GM23338 (cell line): ENCODE results near the gene B3GNT9. TPM values are rescaled to one million over a fixed set of nuclear protein-coding genes. Genes with fewer than 3 reads are reported as not detected.

Experiments used
- ATAC-seq: fragments of 200-7000 bp; cut with Tn5 transposase; 3 replicates; pipeline ENCODE4 v1.9.1; 2020
- DNase-seq: peaks from one replicate; pipeline ENCODE4 v3.0.0-alpha.2; 2015; ENCODE audit warnings: low spot score
- H2AFZ ChIP-seq: fragments of 200-600 bp; sonication (generic); 2 replicates; pipeline ENCODE4 v1.8.0; 2016; ENCODE audit warnings: antibody characterized with exemption, mild to moderate bottlenecking, moderate library complexity
- H3F3A ChIP-seq: fragments of 200-600 bp; sonication (generic); replicated peaks from 2 replicates; pipeline ENCODE4 v1.8.0; 2017; ENCODE audit warnings: antibody characterized with exemption, mixed run types, low read depth
- H3K27ac ChIP-seq: fragments of 200-600 bp; sonication (generic); 2 replicates; pipeline ENCODE4 v1.6.1; 2016; ENCODE audit warnings: low read depth
- H3K27me3 ChIP-seq: fragments of 200-600 bp; sonication (generic); 2 replicates; pipeline ENCODE4 v1.8.0; 2016; ENCODE audit warnings: mild to moderate bottlenecking, mixed run types, moderate library complexity; ENCODE audit not compliant: insufficient read depth
- H3K36me3 ChIP-seq: fragments of 200-600 bp; sonication (generic); 2 replicates; pipeline ENCODE4 v1.8.0; 2016; ENCODE audit warnings: mild to moderate bottlenecking; ENCODE audit not compliant: insufficient read depth
- H3K4me1 ChIP-seq: fragments of 200-600 bp; sonication (generic); 2 replicates; pipeline ENCODE4 v1.8.0; 2016; ENCODE audit warnings: mild to moderate bottlenecking, moderate library complexity; ENCODE audit not compliant: insufficient read depth
- H3K4me2 ChIP-seq: fragments of 200-600 bp; sonication (generic); 2 replicates; pipeline ENCODE4 v1.7.1; 2017; ENCODE audit warnings: mixed run types
- H3K4me3 ChIP-seq: fragments of 200-600 bp; sonication (generic); 2 replicates; pipeline ENCODE4 v1.6.1; 2016; ENCODE audit warnings: mixed run types
- H3K79me2 ChIP-seq: fragments of 200-600 bp; sonication (generic); replicated peaks from 2 replicates; pipeline ENCODE4 v1.8.0; 2017; ENCODE audit warnings: mild to moderate bottlenecking; ENCODE audit not compliant: insufficient read depth
- H3K9me2 ChIP-seq: fragments of 200-600 bp; sonication (generic); 2 replicates; pipeline ENCODE4 v1.8.0; 2017; ENCODE audit not compliant: insufficient read depth
- H4K20me1 ChIP-seq: fragments of 200-600 bp; sonication (generic); replicated peaks from 2 replicates; pipeline ENCODE4 v1.8.0; 2017; ENCODE audit warnings: mild to moderate bottlenecking; ENCODE audit not compliant: insufficient read depth
- H3K27ac Mint-ChIP-seq: 2 replicates; pipeline ENCODE4 v1.8.0; 2020; ENCODE audit warnings: inconsistent platforms, mild to moderate bottlenecking, moderate library complexity, mixed read lengths
- H3K27me3 Mint-ChIP-seq: 3 replicates; pipeline ENCODE4 v1.8.0; 2022; ENCODE audit warnings: low read depth, mild to moderate bottlenecking, moderate library complexity, mixed read lengths, inconsistent platforms; ENCODE audit not compliant: insufficient read depth, poor library complexity
- H3K36me3 Mint-ChIP-seq: 3 replicates; pipeline ENCODE4 v1.8.0; 2021; ENCODE audit warnings: low read depth, mild to moderate bottlenecking, inconsistent platforms, moderate library complexity, mixed read lengths
- H3K4me1 Mint-ChIP-seq: 3 replicates; pipeline ENCODE4 v1.8.0; 2020; ENCODE audit warnings: mild to moderate bottlenecking, inconsistent platforms, mixed read lengths
- H3K4me3 Mint-ChIP-seq: 3 replicates; pipeline ENCODE4 v1.8.0; 2021; ENCODE audit warnings: moderate library complexity, mild to moderate bottlenecking, inconsistent platforms, mixed read lengths
- H3K9me3 Mint-ChIP-seq: 3 replicates; pipeline ENCODE4 v1.8.0; 2020; ENCODE audit warnings: moderate library complexity, mild to moderate bottlenecking, inconsistent platforms, mixed read lengths
- CREB1 ChIP-seq: fragments of 250-450 bp; sonication (Bioruptor Pico); IDR thresholded peaks from 2 replicates; pipeline ENCODE4 v1.5.0; 2020; ENCODE audit warnings: low read depth, mild to moderate bottlenecking, moderate library complexity
- ETS1 ChIP-seq: IDR thresholded peaks from 2 replicates; pipeline ENCODE4 v1.6.1; 2016; ENCODE audit warnings: antibody characterized with exemption
- EZH2 ChIP-seq: fragments of 200-600 bp; sonication (generic); IDR thresholded peaks from one replicate; pipeline ENCODE4 v1.8.0; 2017; ENCODE audit warnings: antibody characterized with exemption, mild to moderate bottlenecking, low read depth; ENCODE audit not compliant: unreplicated experiment
- JUNB ChIP-seq: IDR thresholded peaks from one replicate; pipeline ENCODE4 v1.6.1; 2016; ENCODE audit warnings: antibody characterized with exemption; ENCODE audit not compliant: unreplicated experiment
- NANOG ChIP-seq: IDR thresholded peaks from 2 replicates; pipeline ENCODE4 v1.6.1; 2016; ENCODE audit warnings: antibody characterized with exemption, borderline replicate concordance
- POLR2AphosphoS5 ChIP-seq: IDR thresholded peaks from 2 replicates; pipeline ENCODE4 v1.6.1; 2016; ENCODE audit warnings: antibody characterized with exemption, low read depth
- STAT1 ChIP-seq: IDR thresholded peaks from one replicate; pipeline ENCODE4 v1.6.1; 2016; ENCODE audit warnings: antibody characterized with exemption; ENCODE audit not compliant: unreplicated experiment
- polyA plus RNA-seq: library from polyadenylated mRNA; unstranded; fragments of >200 nt; fragmentation: Nextera tagmentation; extraction: Ambion mirVana; gene quantifications from 2 replicates; pipeline ENCODE4 v1.2.1, GENCODE V29; 2016
- total RNA-seq: library from RNA; depleted of rRNA; stranded (reverse); fragments of >200 nt; shearing (Covaris generic); gene quantifications from 2 replicates; pipeline ENCODE4 v1.2.3, GENCODE V29; 2014
- TF ChIP-seq, protein P1 (sequence below): IDR thresholded peaks from one replicate; pipeline ENCODE4 v1.6.1; 2018; ENCODE audit warnings: antibody characterized with exemption; ENCODE audit not compliant: unreplicated experiment
- TF ChIP-seq, protein P2 (sequence below): fragments of 250-450 bp; sonication (Bioruptor Pico); IDR thresholded peaks from 2 replicates; pipeline ENCODE4 v1.5.0; 2020; ENCODE audit warnings: mild to moderate bottlenecking, moderate library complexity
- TF ChIP-seq, protein P3 (sequence below), 2 experiments: fragments of 200-600 bp in 1 of 2; sonication (generic) in 1 of 2; conservative IDR thresholded peaks; 2 replicates each; pipeline versions ENCODE4 v1.5.1 to v1.6.1; 2016 to 2017; ENCODE audit warnings: antibody characterized with exemption in 2 of 2, low read depth in 2 of 2, mild to moderate bottlenecking in 2 of 2, moderate library complexity in 1 of 2

B3GNT9 gene
- total and polyA plus RNA-seq, 2 experiments from 2014 or later: 0.99 to 7.0 TPM

DNA sequence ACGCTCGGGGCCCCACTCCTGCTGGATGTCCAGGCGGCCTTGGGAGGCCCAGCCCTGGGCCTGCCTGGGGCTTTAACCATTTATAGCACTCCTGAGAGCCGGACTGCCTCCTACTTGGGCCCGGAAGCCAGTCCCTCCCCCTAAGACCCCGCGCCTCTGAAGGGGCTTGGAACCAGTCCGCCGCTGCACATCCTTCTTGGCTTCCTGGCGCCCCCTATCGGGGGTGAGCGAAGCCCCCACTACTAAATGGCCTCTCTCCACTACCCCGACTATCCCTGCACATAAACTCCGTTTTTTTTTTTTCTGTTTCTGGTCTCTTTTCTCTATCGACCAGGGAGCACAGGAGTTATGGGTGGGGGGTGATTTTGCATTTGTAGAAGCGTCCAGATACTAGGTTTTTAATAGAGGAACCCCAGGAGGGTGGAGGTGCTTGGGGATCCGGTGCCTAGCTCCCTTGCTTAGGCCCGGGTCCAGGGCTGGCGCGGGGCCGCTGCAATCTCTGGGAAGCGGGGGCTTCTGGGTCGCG is 18.9 kb upstream of the B3GNT9 start:
- no peaks in the 10 kb centered on the region; the same call in 2 of the 3 replicates for H3K9me3 Mint-ChIP-seq
- DNase-seq (peak; percentile 94), ATAC-seq (peak; percentile 53)
- Histone ChIP-seq H3K27ac (no peak overlapping the region), H3K4me3 (peak overlapping the region; percentile 69), H3K79me2 (no peaks in the 10 kb centered on the region), H3F3A (0 out of 2 replicates have a peak, but pooled peaks cover 16% of the 10 kb centered on the region), H3K36me3 (no peaks in the 10 kb centered on the region), H3K27me3 (peaks cover 97% of the 10 kb centered on the region), H3K9me2 (no peaks in the 10 kb centered on the region), H3K4me2 (peak overlapping the region; percentile 97), H3K4me1 (peaks cover 28% of the 10 kb centered on the region), H2AFZ (peak overlapping the region; percentile 78; the same call in 1 of the 2 replicates), H4K20me1 (peaks cover 6% of the 10 kb centered on the region)
- peaks cover 94% of the 10 kb centered on the region for H3K27me3 Mint-ChIP-seq
- H3K4me3 Mint-ChIP-seq: peak overlapping the region; percentile 79
- no peak overlapping the region for H3K27ac Mint-ChIP-seq
- H3K36me3 Mint-ChIP-seq: no peaks in the 10 kb centered on the region; the same call in 2 of the 3 replicates
- TF ChIP-seq EZH2 (peak; percentile 72), STAT1 (no peak), ETS1 (no peak), POLR2AphosphoS5 (no peak), CREB1 (no peak), NANOG (no peak), JUNB (no peak)
- TF ChIP-seq, protein P1, sequence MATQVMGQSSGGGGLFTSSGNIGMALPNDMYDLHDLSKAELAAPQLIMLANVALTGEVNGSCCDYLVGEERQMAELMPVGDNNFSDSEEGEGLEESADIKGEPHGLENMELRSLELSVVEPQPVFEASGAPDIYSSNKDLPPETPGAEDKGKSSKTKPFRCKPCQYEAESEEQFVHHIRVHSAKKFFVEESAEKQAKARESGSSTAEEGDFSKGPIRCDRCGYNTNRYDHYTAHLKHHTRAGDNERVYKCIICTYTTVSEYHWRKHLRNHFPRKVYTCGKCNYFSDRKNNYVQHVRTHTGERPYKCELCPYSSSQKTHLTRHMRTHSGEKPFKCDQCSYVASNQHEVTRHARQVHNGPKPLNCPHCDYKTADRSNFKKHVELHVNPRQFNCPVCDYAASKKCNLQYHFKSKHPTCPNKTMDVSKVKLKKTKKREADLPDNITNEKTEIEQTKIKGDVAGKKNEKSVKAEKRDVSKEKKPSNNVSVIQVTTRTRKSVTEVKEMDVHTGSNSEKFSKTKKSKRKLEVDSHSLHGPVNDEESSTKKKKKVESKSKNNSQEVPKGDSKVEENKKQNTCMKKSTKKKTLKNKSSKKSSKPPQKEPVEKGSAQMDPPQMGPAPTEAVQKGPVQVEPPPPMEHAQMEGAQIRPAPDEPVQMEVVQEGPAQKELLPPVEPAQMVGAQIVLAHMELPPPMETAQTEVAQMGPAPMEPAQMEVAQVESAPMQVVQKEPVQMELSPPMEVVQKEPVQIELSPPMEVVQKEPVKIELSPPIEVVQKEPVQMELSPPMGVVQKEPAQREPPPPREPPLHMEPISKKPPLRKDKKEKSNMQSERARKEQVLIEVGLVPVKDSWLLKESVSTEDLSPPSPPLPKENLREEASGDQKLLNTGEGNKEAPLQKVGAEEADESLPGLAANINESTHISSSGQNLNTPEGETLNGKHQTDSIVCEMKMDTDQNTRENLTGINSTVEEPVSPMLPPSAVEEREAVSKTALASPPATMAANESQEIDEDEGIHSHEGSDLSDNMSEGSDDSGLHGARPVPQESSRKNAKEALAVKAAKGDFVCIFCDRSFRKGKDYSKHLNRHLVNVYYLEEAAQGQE: no peak
- TF ChIP-seq, protein P2, sequence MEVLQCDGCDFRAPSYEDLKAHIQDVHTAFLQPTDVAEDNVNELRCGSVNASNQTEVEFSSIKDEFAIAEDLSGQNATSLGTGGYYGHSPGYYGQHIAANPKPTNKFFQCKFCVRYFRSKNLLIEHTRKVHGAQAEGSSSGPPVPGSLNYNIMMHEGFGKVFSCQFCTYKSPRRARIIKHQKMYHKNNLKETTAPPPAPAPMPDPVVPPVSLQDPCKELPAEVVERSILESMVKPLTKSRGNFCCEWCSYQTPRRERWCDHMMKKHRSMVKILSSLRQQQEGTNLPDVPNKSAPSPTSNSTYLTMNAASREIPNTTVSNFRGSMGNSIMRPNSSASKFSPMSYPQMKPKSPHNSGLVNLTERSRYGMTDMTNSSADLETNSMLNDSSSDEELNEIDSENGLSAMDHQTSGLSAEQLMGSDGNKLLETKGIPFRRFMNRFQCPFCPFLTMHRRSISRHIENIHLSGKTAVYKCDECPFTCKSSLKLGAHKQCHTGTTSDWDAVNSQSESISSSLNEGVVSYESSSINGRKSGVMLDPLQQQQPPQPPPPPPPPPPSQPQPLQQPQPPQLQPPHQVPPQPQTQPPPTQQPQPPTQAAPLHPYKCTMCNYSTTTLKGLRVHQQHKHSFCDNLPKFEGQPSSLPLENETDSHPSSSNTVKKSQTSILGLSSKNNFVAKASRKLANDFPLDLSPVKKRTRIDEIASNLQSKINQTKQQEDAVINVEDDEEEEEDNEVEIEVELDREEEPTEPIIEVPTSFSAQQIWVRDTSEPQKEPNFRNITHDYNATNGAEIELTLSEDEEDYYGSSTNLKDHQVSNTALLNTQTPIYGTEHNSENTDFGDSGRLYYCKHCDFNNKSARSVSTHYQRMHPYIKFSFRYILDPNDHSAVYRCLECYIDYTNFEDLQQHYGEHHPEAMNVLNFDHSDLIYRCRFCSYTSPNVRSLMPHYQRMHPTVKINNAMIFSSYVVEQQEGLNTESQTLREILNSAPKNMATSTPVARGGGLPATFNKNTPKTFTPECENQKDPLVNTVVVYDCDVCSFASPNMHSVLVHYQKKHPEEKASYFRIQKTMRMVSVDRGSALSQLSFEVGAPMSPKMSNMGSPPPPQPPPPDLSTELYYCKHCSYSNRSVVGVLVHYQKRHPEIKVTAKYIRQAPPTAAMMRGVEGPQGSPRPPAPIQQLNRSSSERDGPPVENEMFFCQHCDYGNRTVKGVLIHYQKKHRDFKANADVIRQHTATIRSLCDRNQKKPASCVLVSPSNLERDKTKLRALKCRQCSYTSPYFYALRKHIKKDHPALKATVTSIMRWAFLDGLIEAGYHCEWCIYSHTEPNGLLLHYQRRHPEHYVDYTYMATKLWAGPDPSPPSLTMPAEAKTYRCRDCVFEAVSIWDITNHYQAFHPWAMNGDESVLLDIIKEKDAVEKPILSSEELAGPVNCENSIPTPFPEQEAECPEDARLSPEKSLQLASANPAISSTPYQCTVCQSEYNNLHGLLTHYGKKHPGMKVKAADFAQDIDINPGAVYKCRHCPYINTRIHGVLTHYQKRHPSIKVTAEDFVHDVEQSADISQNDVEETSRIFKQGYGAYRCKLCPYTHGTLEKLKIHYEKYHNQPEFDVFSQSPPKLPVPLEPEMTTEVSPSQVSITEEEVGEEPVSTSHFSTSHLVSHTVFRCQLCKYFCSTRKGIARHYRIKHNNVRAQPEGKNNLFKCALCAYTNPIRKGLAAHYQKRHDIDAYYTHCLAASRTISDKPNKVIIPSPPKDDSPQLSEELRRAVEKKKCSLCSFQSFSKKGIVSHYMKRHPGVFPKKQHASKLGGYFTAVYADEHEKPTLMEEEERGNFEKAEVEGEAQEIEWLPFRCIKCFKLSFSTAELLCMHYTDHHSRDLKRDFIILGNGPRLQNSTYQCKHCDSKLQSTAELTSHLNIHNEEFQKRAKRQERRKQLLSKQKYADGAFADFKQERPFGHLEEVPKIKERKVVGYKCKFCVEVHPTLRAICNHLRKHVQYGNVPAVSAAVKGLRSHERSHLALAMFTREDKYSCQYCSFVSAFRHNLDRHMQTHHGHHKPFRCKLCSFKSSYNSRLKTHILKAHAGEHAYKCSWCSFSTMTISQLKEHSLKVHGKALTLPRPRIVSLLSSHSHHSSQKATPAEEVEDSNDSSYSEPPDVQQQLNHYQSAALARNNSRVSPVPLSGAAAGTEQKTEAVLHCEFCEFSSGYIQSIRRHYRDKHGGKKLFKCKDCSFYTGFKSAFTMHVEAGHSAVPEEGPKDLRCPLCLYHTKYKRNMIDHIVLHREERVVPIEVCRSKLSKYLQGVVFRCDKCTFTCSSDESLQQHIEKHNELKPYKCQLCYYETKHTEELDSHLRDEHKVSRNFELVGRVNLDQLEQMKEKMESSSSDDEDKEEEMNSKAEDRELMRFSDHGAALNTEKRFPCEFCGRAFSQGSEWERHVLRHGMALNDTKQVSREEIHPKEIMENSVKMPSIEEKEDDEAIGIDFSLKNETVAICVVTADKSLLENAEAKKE (CRISPR knock-in tag): no peak
- TF ChIP-seq, protein P3, sequence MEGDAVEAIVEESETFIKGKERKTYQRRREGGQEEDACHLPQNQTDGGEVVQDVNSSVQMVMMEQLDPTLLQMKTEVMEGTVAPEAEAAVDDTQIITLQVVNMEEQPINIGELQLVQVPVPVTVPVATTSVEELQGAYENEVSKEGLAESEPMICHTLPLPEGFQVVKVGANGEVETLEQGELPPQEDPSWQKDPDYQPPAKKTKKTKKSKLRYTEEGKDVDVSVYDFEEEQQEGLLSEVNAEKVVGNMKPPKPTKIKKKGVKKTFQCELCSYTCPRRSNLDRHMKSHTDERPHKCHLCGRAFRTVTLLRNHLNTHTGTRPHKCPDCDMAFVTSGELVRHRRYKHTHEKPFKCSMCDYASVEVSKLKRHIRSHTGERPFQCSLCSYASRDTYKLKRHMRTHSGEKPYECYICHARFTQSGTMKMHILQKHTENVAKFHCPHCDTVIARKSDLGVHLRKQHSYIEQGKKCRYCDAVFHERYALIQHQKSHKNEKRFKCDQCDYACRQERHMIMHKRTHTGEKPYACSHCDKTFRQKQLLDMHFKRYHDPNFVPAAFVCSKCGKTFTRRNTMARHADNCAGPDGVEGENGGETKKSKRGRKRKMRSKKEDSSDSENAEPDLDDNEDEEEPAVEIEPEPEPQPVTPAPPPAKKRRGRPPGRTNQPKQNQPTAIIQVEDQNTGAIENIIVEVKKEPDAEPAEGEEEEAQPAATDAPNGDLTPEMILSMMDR (conservative IDR thresholded peaks at IDR 0.05; ENCODE audit: low read depth in 2 of 2): peak; percentile 81 to 91
- H3K4me1 Mint-ChIP-seq: peaks cover 46% of the 10 kb centered on the region
